Activated T-cell treated with anti-CD3 and anti-CD28 coated beads, Interleukin-2, amount 50 U/mL, for 72 hours (primary cell): Measurements from ENCODE around the gene VIM. TPM values are rescaled to one million over a fixed set of nuclear protein-coding genes. Genes with fewer than 3 reads are reported as not detected.

Experiments used
- ATAC-seq, 2 donors: fragments of 150-1000 bp; cut with Tn5 transposase; replicated peaks in 1 of 2; 2 replicates each; pipeline ENCODE4 v1.10.0; 2021; ENCODE audit warnings: moderate library complexity in 2 of 2, mild to moderate bottlenecking in 1 of 2
- DNase-seq, 2 donors: peaks; one replicate each; pipeline ENCODE4 v3.0.0; 2021 to 2022; ENCODE audit warnings: mixed read lengths in 1 of 2
- H3K27ac Mint-ChIP-seq: one replicate; pipeline ENCODE4 v1.8.0; 2022; ENCODE audit warnings: mild to moderate bottlenecking, moderate library complexity, mixed read lengths
- H3K27me3 Mint-ChIP-seq: one replicate; pipeline ENCODE4 v1.8.0; 2022; ENCODE audit warnings: low read depth, mixed read lengths
- H3K36me3 Mint-ChIP-seq, 2 donors: one replicate each; pipeline ENCODE4 v1.8.0; 2022; ENCODE audit warnings: mixed read lengths in 2 of 2, mild to moderate bottlenecking in 1 of 2; ENCODE audit not compliant: insufficient read depth in 2 of 2
- H3K4me1 Mint-ChIP-seq: one replicate; pipeline ENCODE4 v1.8.0; 2022; ENCODE audit warnings: low read depth, mixed read lengths
- H3K4me3 Mint-ChIP-seq, 2 donors: one replicate each; pipeline ENCODE4 v1.8.0; 2022; ENCODE audit warnings: mild to moderate bottlenecking in 2 of 2, mixed read lengths in 2 of 2, moderate library complexity in 2 of 2
- H3K9me3 Mint-ChIP-seq, 2 donors: one replicate each; pipeline ENCODE4 v1.8.0; 2022; ENCODE audit warnings: mixed read lengths in 2 of 2
- total RNA-seq, 2 donors: library from RNA; stranded (reverse); gene quantifications; one replicate each; pipeline ENCODE4 v1.2.3, GENCODE V29; 2022

The VIM gene
- total RNA-seq, 2 donors from 2014 or later = 211 to 545 TPM

DNA sequence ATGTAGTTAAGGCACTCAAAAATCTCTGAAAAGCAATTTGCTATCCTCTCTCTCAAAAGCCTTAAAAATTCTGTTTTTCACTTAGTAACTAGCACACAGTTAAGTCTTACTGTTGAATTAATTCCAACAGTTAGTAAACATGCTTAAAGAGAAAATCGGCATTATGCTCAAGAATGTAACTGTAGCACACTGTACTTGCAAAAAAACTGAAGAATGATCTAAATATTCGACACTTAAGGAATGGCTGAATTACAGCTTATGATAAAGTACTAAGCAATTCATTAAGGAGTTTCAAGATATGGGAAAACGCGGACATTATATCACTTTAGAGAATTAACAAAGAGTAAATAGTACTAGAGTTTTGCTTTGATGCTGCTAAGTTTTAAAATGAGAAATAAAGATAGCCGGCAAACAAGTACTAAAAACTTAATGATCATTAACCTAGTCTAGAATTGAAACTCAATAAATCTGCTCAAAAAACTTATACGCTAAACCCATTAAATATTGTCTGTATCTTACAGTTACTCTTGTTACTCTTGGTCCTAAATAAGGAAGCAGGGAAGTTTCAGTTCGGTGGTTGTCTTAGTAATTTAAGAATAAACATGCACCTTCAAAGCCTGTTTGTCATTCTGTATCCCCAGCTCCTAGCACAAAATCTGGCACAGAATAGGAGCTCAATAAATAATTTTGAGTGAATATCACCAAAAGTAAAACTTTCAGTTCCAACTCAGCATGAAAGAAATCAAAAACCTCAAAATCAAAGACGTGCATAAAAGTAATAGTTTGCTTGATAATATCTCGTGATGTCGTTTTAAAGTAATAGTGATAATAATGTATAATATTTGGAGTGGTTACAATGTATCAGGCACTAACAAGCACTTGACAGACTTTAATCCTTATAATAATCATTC is 27.8 kb upstream of the VIM start:
- peak overlapping the region; percentile 96 for H3K27ac Mint-ChIP-seq
- no peak for DNase-seq
- peak overlapping the region; percentile 91 to 97 for H3K4me3 Mint-ChIP-seq
- peaks cover 45% of the 10 kb centered on the region for H3K4me1 Mint-ChIP-seq
- no peak for ATAC-seq
- H3K27me3 Mint-ChIP-seq = no peaks in the 10 kb centered on the region
- no peaks in the 10 kb centered on the region for H3K36me3 Mint-ChIP-seq
- peaks cover 0 to 3% of the 10 kb centered on the region in 2 donors for H3K9me3 Mint-ChIP-seq

DNA sequence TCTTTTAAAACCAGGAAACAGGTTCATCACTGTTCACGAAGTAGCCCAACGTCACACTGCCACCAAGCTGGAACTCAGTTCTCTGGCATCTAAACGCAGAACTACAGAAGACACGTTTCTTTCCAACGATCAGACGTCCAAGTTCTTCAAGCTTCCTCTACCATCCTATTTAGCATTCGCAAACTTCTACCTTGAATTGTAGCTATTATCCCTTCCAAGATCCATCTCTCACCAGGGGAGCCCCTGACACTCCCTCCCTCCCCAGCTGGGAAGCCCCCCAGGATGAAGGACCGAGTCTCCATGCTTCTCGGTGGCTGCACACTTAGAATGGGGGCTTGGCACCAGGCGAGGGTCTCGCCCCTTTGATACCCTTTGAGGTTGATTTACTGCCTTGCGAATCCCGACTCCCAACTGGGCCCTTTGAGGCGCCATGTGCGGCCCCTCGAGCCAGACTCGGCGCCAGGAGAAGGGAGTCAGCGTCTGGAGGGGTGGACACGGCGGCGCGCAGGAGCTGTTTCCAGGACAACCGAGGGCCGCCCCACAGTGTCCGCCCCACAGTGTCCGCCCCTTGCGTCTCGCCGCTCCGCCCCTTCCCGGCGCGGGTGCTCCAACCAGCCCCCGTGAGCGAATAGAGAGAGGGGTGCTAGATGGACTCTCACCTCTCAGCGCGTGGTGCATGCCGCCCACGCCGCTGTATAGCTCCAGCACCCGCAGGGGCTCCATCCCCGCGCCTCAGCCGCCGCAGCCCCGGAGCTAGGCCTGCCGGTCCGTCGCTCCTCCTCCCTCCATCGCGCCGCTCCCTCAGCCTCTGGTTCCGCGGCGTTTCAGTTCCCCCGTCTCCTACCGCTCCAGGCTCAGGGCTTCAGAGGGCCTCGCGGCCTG is 26.9 kb upstream of the VIM start, which contains the start of gene TRDMT1:
Gene TRDMT1, minus strand, starts transcription at position 761 of the 882 bp plus-strand sequence. Its CDS starts 38 bp downstream, at position 723.
- Mint-ChIP-seq H3K27ac (peak within 1 kb of the TSS; percentile 96), H3K27me3 (no peaks in the 10 kb centered on the region), H3K4me3 (peak within 1 kb of the TSS; percentile 91 to 97), H3K9me3 (peaks cover 0 to 3% of the 10 kb centered on the region in 2 donors), H3K4me1 (peaks cover 54% of the 10 kb centered on the region), H3K36me3 (no peaks in the 10 kb centered on the region)
- DNase-seq (peak; percentile 83 to 84), ATAC-seq (peak; percentile 94 to 96)

DNA sequence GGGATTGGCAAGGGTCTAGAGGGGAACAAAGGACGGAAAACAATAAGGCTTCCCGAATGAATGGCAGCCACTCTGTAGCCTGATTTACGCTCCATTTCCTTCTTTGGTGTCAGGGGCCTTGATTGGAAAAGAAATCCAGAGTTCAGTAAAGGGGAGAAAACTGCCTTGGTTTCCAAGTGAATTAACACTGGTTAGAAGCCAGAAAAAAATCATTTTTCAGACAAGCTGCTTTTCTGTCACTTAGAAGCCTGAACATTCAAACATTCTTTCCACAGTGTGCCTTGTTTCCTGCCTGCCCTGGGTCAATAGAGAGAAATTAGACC is 26.3 kb upstream of the VIM start:
- Mint-ChIP-seq H3K36me3 (no peaks in the 10 kb centered on the region), H3K4me1 (peaks cover 60% of the 10 kb centered on the region), H3K9me3 (peaks cover 0 to 3% of the 10 kb centered on the region in 2 donors), H3K27ac (peak overlapping the region; percentile 96), H3K4me3 (peak overlapping the region; percentile 91 to 97), H3K27me3 (no peaks in the 10 kb centered on the region)
- no peak for ATAC-seq
- DNase-seq = no peak

- DNase-seq (no peak), ATAC-seq (no peak)
- Mint-ChIP-seq H3K4me1 (peaks cover 64% of the 10 kb centered on the region), H3K4me3 (no peak overlapping the region), H3K9me3 (peaks cover 0 to 3% of the 10 kb centered on the region in 2 donors), H3K27me3 (no peaks in the 10 kb centered on the region), H3K36me3 (no peaks in the 10 kb centered on the region), H3K27ac (no peak overlapping the region)
These were observed 25.5 kb upstream of the VIM start for GRCh38 chr10:17202506-17202905.

- Mint-ChIP-seq H3K27me3 (no peaks in the 10 kb centered on the region), H3K4me1 (peaks cover 64% of the 10 kb centered on the region), H3K4me3 (no peak overlapping the region)
These were observed 25.0 kb upstream of the VIM start for GRCh38 chr10:17202999-17203398.

GRCh38 chr10:17203416-17203815 is 24.6 kb upstream of the VIM start:
- no peak overlapping the region for H3K4me3 Mint-ChIP-seq
- peaks cover 64% of the 10 kb centered on the region for H3K4me1 Mint-ChIP-seq
- DNase-seq = no peak
- ATAC-seq = no peak
- no peaks in the 10 kb centered on the region for H3K36me3 Mint-ChIP-seq
- no peaks in the 10 kb centered on the region for H3K27me3 Mint-ChIP-seq
- peaks cover 0 to 3% of the 10 kb centered on the region in 2 donors for H3K9me3 Mint-ChIP-seq
- no peak overlapping the region for H3K27ac Mint-ChIP-seq

More at GRCh38 chr10:17202999-17203398, 25.0 kb upstream of the VIM start:
- Mint-ChIP-seq H3K27ac (no peak overlapping the region), H3K9me3 (peaks cover 0 to 3% of the 10 kb centered on the region in 2 donors), H3K36me3 (no peaks in the 10 kb centered on the region)
- no peak for ATAC-seq
- DNase-seq = no peak

DNA sequence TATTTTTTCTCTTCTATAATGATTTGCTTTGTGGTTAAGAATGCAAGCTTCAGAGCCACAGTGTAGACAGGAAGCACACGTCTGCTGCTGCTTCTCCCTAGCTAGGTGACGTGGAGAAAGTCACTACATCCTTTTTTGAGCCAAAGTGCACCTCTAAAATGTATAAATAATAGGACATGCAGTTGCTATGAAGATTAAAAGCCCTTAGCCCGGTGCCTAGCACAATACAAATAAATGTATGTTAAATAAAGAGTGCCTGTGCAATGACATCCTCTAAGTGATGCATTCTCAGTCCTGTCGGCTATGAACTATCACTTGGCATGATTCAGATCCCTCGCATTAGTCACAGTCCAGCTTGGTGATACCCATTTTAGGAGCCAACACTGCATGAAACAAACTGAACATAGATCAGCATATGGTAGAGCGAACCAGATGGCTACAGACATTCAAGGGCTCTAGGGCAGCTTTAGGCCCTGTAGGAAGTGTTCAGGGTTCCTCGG is 21.8 kb upstream of the VIM start:
- ATAC-seq = peak; percentile 90 to 91
- no peaks in the 10 kb centered on the region for H3K36me3 Mint-ChIP-seq
- peak overlapping the region; percentile 27 for H3K27ac Mint-ChIP-seq
- peaks cover 0 to 3% of the 10 kb centered on the region in 2 donors for H3K9me3 Mint-ChIP-seq
- no peaks in the 10 kb centered on the region for H3K27me3 Mint-ChIP-seq
- DNase-seq = peak; percentile 55 to 56
- H3K4me1 Mint-ChIP-seq = peaks cover 44% of the 10 kb centered on the region
- H3K4me3 Mint-ChIP-seq = peak overlapping the region; percentile 57 to 60

- no peak overlapping the region for H3K4me3 Mint-ChIP-seq
- no peak for ATAC-seq
- H3K27me3 Mint-ChIP-seq = no peaks in the 10 kb centered on the region
- no peaks in the 10 kb centered on the region for H3K36me3 Mint-ChIP-seq
- no peaks in the 10 kb centered on the region for H3K9me3 Mint-ChIP-seq
- peaks cover 27% of the 10 kb centered on the region for H3K4me1 Mint-ChIP-seq
- DNase-seq = no peak
- peak overlapping the region; percentile 38 for H3K27ac Mint-ChIP-seq
These were observed 19.6 kb upstream of the VIM start for GRCh38 chr10:17208476-17208875.

- Mint-ChIP-seq H3K36me3 (no peaks in the 10 kb centered on the region), H3K27ac (no peak overlapping the region), H3K27me3 (no peaks in the 10 kb centered on the region), H3K4me1 (peaks cover 24% of the 10 kb centered on the region), H3K9me3 (no peaks in the 10 kb centered on the region), H3K4me3 (peak overlapping the region in 1 of 2 donors; percentile 24)
- no peak for DNase-seq
- no peak for ATAC-seq
These were observed 18.7 kb upstream of the VIM start for GRCh38 chr10:17209302-17209701.

DNA sequence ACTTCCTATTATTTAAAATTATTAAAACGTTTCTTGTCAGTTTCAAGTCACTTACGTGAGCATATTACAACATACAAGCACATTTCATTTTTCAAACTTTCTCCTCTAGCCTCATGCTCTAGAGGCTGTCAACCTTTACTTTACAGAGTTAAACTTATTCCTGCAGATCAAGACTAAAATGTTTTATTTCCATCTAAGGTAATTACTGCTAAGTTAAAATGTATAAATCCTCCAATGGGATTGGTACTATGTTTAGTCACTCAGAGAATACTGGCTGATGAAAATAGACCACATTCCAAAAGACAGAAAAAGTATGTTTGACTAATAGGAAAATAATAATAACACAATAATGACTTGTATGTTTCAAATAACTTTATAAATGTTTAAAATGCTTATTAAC is 18.2 kb upstream of the VIM start:
- H3K27me3 Mint-ChIP-seq = no peaks in the 10 kb centered on the region
- no peak for ATAC-seq

DNA sequence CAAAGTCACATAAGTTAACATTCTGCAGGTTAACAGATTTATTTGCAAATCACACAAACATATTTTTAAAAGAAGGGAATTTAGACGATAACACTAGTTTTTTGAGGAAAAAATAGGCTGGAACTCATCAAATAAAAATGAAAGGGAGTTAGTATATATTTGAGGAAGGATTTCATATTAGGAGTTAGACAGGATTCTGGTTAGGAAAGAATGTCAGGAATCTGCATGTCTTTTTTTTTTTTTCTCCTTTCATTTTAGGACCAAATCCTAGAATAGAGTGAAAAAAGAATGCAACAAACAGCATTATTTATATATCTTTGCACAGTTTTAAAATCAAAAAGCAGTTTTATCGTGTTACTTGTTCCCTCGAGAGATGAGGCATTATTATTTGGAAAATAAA is 17.7 kb upstream of the VIM start:
- ATAC-seq (no peak), DNase-seq (no peak)
- Mint-ChIP-seq H3K9me3 (no peaks in the 10 kb centered on the region), H3K36me3 (no peaks in the 10 kb centered on the region), H3K27ac (no peak overlapping the region), H3K4me1 (peaks cover 25% of the 10 kb centered on the region), H3K4me3 (no peak overlapping the region), H3K27me3 (no peaks in the 10 kb centered on the region)

More for the DNA sequence above, 18.2 kb upstream of the VIM start:
- H3K4me1 Mint-ChIP-seq = peaks cover 25% of the 10 kb centered on the region
- H3K9me3 Mint-ChIP-seq = no peaks in the 10 kb centered on the region
- H3K4me3 Mint-ChIP-seq = no peak overlapping the region
- H3K36me3 Mint-ChIP-seq = no peaks in the 10 kb centered on the region
- no peak overlapping the region for H3K27ac Mint-ChIP-seq
- DNase-seq = no peak

- DNase-seq (no peak), ATAC-seq (no peak)
- peak overlapping the region in 1 of 2 donors; percentile 1 for H3K4me3 Mint-ChIP-seq
- H3K27me3 Mint-ChIP-seq = no peaks in the 10 kb centered on the region
- peaks cover 2% of the 10 kb centered on the region in 2 donors for H3K36me3 Mint-ChIP-seq
- H3K9me3 Mint-ChIP-seq = no peaks in the 10 kb centered on the region
- no peak overlapping the region for H3K27ac Mint-ChIP-seq
- peaks cover 33% of the 10 kb centered on the region for H3K4me1 Mint-ChIP-seq
These were observed 15.2 kb upstream of the VIM start for GRCh38 chr10:17212802-17213221.
